Stimulated activated CD8-positive, alpha-beta memory T cell treated with anti-CD3 and anti-CD28 coated beads, Interleukin-15, amount 100 ng/mL, for 4 hours (primary cell): ENCODE measurements around the gene TOMM22.

Experiments used
- DNase-seq, 2 donors: peaks; one replicate each; pipeline ENCODE4 v3.0.0-alpha.2; 2020; ENCODE audit warnings: low read depth in 2 of 2

TOMM22 gene

GRCh38 chr22:38715176-38715764, 33.5 kb downstream of the TOMM22 start:
- no peak for DNase-seq

- no peak for DNase-seq
Observed at GRCh38 chr22:38715852-38716251, 34.1 kb downstream of the TOMM22 start.

- no peak for DNase-seq
Observed at GRCh38 chr22:38716271-38716670, 34.5 kb downstream of the TOMM22 start.

- no peak for DNase-seq
Observed at GRCh38 chr22:38716826-38717225, 35.1 kb downstream of the TOMM22 start.

- DNase-seq: no peak
Observed at GRCh38 chr22:38717244-38717643, 35.5 kb downstream of the TOMM22 start.

- DNase-seq: no peak
Observed at GRCh38 chr22:38718414-38718813, 36.7 kb downstream of the TOMM22 start.

GRCh38 chr22:38719196-38719595, 37.4 kb downstream of the TOMM22 start:
- DNase-seq: no peak

- DNase-seq: no peak
Observed at GRCh38 chr22:38720350-38720749, 38.6 kb downstream of the TOMM22 start.

- no peak for DNase-seq
Observed at GRCh38 chr22:38721551-38721950, 39.8 kb downstream of the TOMM22 start.

GRCh38 chr22:38724176-38724575, 42.4 kb downstream of the TOMM22 start:
- DNase-seq: no peak

GRCh38 chr22:38724926-38725571, 43.3 kb downstream of the TOMM22 start:
- DNase-seq: no peak

GRCh38 chr22:38725900-38726655, 44.3 kb downstream of the TOMM22 start:
- DNase-seq: no peak

- no peak for DNase-seq
Observed at GRCh38 chr22:38727123-38727522, 45.4 kb downstream of the TOMM22 start.

- no peak for DNase-seq
Observed at GRCh38 chr22:38727530-38728451, 46.0 kb downstream of the TOMM22 start.

- no peak for DNase-seq
Observed at GRCh38 chr22:38728871-38729796, 47.4 kb downstream of the TOMM22 start.

GRCh38 chr22:38729946-38730345, 48.2 kb downstream of the TOMM22 start:
- no peak for DNase-seq

GRCh38 chr22:38730411-38730871, 48.7 kb downstream of the TOMM22 start:
- no peak for DNase-seq

GRCh38 chr22:38731703-38732161, 50.0 kb downstream of the TOMM22 start:
- no peak for DNase-seq

GRCh38 chr22:38732251-38732815, 50.6 kb downstream of the TOMM22 start:
- no peak for DNase-seq

- DNase-seq: peak in 1 of 2 donors; percentile 24
Observed at GRCh38 chr22:38733329-38733723, 51.6 kb downstream of the TOMM22 start.
